A549 (cell line): ENCODE measurements around the gene PDX1. TPM values are rescaled to one million over a fixed set of nuclear protein-coding genes. Genes with fewer than 3 reads are reported as not detected.
A peak's percentile ranks its signal among the peaks of the same experiment; 100 is the strongest.

Source experiments
- ATAC-seq, 2 experiments: fragments of 200-7000 bp in 1 of 2; fragments of >200 bp in 1 of 2; cut with Nextera tagmentation in 1 of 2; cut with Tn5 transposase in 1 of 2; 3 replicates each; pipeline versions ENCODE4 v1.8.0 to v1.9.1; 2018 to 2020; ENCODE audit warnings: mild to moderate bottlenecking in 1 of 2, moderate library complexity in 1 of 2
- CTCF ChIA-PET: fragments of 300-600 bp; sonication (Branson Sonifier 250); formaldehyde crosslinking; extraction: SDS; loops from one replicate; lab custom pipeline; 2021; ENCODE audit warnings: antibody characterized with exemption, inconsistent platforms; lab: Yijun Ruan, JAX
- POLR2A ChIA-PET: fragments of 350-600 bp; formaldehyde crosslinking; extraction: SDS; loops from one replicate; lab custom pipeline; 2021; ENCODE audit warnings: antibody characterized with exemption, inconsistent platforms; lab: Yijun Ruan, JAX
- DNase-seq, 2 experiments: peaks; one replicate each; pipeline versions ENCODE4 v3.0.0 to v3.0.0-alpha.2; 2011 to 2016; ENCODE audit warnings: low read depth in 1 of 2, low spot score in 1 of 2
- FAIRE-seq: peaks from 2 replicates; lab custom pipeline; 2011; peaks lifted over from hg19 to GRCh38; lab: Jason Lieb, UNC
- H3K27ac ChIP-seq, 2 experiments: fragments of >200 bp; sonication (Bioruptor Twin); formaldehyde crosslinking; 3 replicates each; pipeline ENCODE4 v1.5.1; 2016 to 2017
- H3K4me1 ChIP-seq: fragments of >200 bp; sonication (Bioruptor Twin); formaldehyde crosslinking; 3 replicates; pipeline ENCODE4 v1.6.1; 2016
- H3K4me2 ChIP-seq: fragments of >200 bp; sonication (Bioruptor Twin); formaldehyde crosslinking; 3 replicates; pipeline ENCODE4 v1.6.1; 2016
- H3K4me3 ChIP-seq: fragments of >200 bp; sonication (Bioruptor Twin); formaldehyde crosslinking; 3 replicates; pipeline ENCODE4 v1.5.1; 2016
- H3K9me3 ChIP-seq: fragments of >200 bp; sonication (Bioruptor Twin); formaldehyde crosslinking; 3 replicates; pipeline ENCODE4 v1.6.1; 2016
- BHLHE40 ChIP-seq: IDR thresholded peaks from 2 replicates; pipeline ENCODE4 v1.6.1; 2012; ENCODE audit warnings: low read depth, low read length, inconsistent platforms
- CHD2 ChIP-seq: fragments of 150-350 bp; IDR thresholded peaks from 2 replicates; pipeline ENCODE4 v1.6.1; 2014; ENCODE audit warnings: low read length; ENCODE audit not compliant: partially characterized antibody
- CHD4 ChIP-seq: fragments of 200-600 bp; sonication (generic); IDR thresholded peaks from 2 replicates; pipeline ENCODE4 v1.6.1; 2016; ENCODE audit warnings: antibody characterized with exemption, mild to moderate bottlenecking, borderline replicate concordance
- ESRRA ChIP-seq: fragments of 150-350 bp; IDR thresholded peaks from 2 replicates; pipeline ENCODE4 v1.6.1; 2014; ENCODE audit warnings: mild to moderate bottlenecking, low read length, borderline replicate concordance
- HDAC2 ChIP-seq: fragments of 200-600 bp; sonication (generic); IDR thresholded peaks from 2 replicates; pipeline ENCODE4 v1.6.1; 2016
- HEYL ChIP-seq: fragments of 250-450 bp; sonication (Bioruptor Pico); IDR thresholded peaks from 2 replicates; pipeline ENCODE4 v1.8.0; 2021; ENCODE audit warnings: mild to moderate bottlenecking, moderate library complexity
- JUN ChIP-seq, 2 experiments: fragments of >200 bp; sonication (Bioruptor Twin); formaldehyde crosslinking; IDR thresholded peaks; 2 replicates in 1 of 2; 3 replicates in 1 of 2; pipeline ENCODE4 v1.6.1; 2016 to 2017
- KDM5A ChIP-seq: fragments of 200-600 bp; sonication (generic); IDR thresholded peaks from 2 replicates; pipeline ENCODE4 v1.6.1; 2016; ENCODE audit warnings: antibody characterized with exemption, mild to moderate bottlenecking
- NPAS2 ChIP-seq: fragments of 250-450 bp; sonication (Bioruptor Pico); IDR thresholded peaks from 2 replicates; pipeline ENCODE4 v1.8.0; 2022; ENCODE audit warnings: mild to moderate bottlenecking, moderate library complexity, borderline replicate concordance
- PHF8 ChIP-seq: fragments of 200-600 bp; sonication (generic); IDR thresholded peaks from 2 replicates; pipeline ENCODE4 v1.6.1; 2016; ENCODE audit warnings: low read depth, mild to moderate bottlenecking, antibody characterized with exemption, moderate library complexity, borderline replicate concordance
- POLR2A ChIP-seq: IDR thresholded peaks from 2 replicates; pipeline ENCODE4 v1.6.1; 2012; ENCODE audit warnings: mild to moderate bottlenecking, low read length
- POLR2AphosphoS2 ChIP-seq: conservative IDR thresholded peaks from 2 replicates; pipeline ENCODE4 v1.6.1; 2012; ENCODE audit warnings: low read length, improper control_type of control experiment, inconsistent platforms
- RARB ChIP-seq: fragments of 250-450 bp; sonication (Bioruptor Pico); IDR thresholded peaks from 2 replicates; pipeline ENCODE4 v1.8.0; 2021; ENCODE audit warnings: mild to moderate bottlenecking, moderate library complexity
- RNF2 ChIP-seq: fragments of 200-600 bp; sonication (generic); IDR thresholded peaks from 2 replicates; pipeline ENCODE4 v1.6.1; 2016; ENCODE audit warnings: low read depth, mild to moderate bottlenecking, antibody characterized with exemption, moderate library complexity, borderline replicate concordance
- TFCP2L1 ChIP-seq: fragments of 250-450 bp; sonication (Bioruptor Pico); IDR thresholded peaks from 2 replicates; pipeline ENCODE4 v1.5.0; 2021; ENCODE audit warnings: mild to moderate bottlenecking
- ZC3H11A ChIP-seq: fragments of 450-650 bp; IDR thresholded peaks from 2 replicates; pipeline ENCODE4 v1.6.1; 2014; ENCODE audit warnings: antibody characterized with exemption, mild to moderate bottlenecking
- ZSCAN20 ChIP-seq: fragments of 250-450 bp; sonication (Bioruptor Pico); IDR thresholded peaks from 2 replicates; pipeline ENCODE4 v1.8.0; 2022; ENCODE audit warnings: mild to moderate bottlenecking, moderate library complexity
- WGBS: methylation state at CpG from one replicate; pipeline ENCODE4 v1.1.6; 2017; ENCODE audit errors: missing lambda C conversion rate; 5-methylcytosine and 5-hydroxymethylcytosine counted together
- polyA plus RNA-seq, 4 experiments: library from polyadenylated mRNA; depleted of rRNA in 3 of 4; stranded (reverse); fragments of >200 nt; fragmentation: RNase III in 1 of 4; extraction: RNeasy Plus Mini Kit Qiagen cat#74134 plus additional on column Dnase treatment in 1 of 4; gene quantifications; 2 replicates in 3 of 4; 3 replicates in 1 of 4; pipeline ENCODE4 v1.2.3, GENCODE V29; 2011 to 2017
- TF ChIP-seq, protein P1 (sequence below): fragments of >200 bp; sonication (Bioruptor Twin); formaldehyde crosslinking; IDR thresholded peaks from 2 replicates; pipeline ENCODE4 v1.6.1; 2016
- TF ChIP-seq, protein P2 (sequence below): fragments of 250-450 bp; sonication (Bioruptor Pico); IDR thresholded peaks from 2 replicates; pipeline ENCODE4 v1.5.0; 2020; ENCODE audit warnings: low read depth, mild to moderate bottlenecking, moderate library complexity
- TF ChIP-seq, protein P3 (sequence below): fragments of >200 bp; sonication (Bioruptor Twin); formaldehyde crosslinking; IDR thresholded peaks from 3 replicates; pipeline ENCODE4 v1.5.1; 2016
- TF ChIP-seq, protein P4 (sequence below): fragments of 250-450 bp; sonication (Bioruptor Pico); IDR thresholded peaks from 2 replicates; pipeline ENCODE4 v1.5.0; 2021; ENCODE audit warnings: mild to moderate bottlenecking, moderate library complexity, borderline replicate concordance
- TF ChIP-seq, protein P5 (sequence below): IDR thresholded peaks from 2 replicates; pipeline ENCODE4 v1.6.1; 2012; ENCODE audit warnings: low read depth, borderline replicate concordance

PDX1 gene
- polyA plus RNA-seq, 2 of the 4 experiments (the other 2 are of a cell fraction): 0.04 to 0.06 TPM

DNA sequence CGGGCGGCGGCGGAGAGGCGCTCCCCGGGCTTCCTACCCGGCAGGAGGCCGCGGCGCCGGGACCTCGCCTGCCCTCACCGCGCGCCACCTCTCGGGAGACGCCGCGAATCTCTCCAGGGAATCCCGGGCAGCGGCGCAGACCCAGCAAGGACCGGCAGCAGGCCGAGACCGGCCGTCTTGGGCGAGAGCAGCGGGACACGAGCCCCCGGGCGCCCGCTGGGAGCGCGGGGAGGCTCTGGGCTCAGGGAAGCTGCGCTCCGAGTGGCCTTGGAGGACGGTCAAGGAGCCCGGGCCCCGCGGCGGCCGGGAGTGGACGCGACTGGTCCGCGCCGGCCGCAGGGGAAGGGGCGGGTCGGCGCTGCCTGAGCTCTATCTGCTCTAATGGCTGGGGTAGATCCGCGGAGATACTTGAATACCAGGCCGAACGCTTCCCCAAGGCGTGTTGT, 34.6 kb downstream of the PDX1 start:
- ChIA-PET POLR2A (interaction anchor here (0.5 to 2.0 kb wide), 10 partner anchors 14 to 971 kb away, joined by 3 to 19 read pairs (median 3); partner anchors contain the start of genes CDX2, MTIF3 and PDX1), CTCF (interaction anchor here (0.8 to 6.9 kb wide), 42 partner anchors 9 to 988 kb away, joined by 3 to 132 read pairs (median 6); partner anchors contain the start of genes CDX2 and PDX1)
- peak overlapping the region; percentile 81 for H3K4me2 ChIP-seq
- H3K4me1 ChIP-seq: peaks cover 3% of the 10 kb centered on the region; the same call in 1 of the 3 replicates
- peak overlapping the region; percentile 92 to 99 for H3K27ac ChIP-seq
- peak; percentile 21 to 68 for DNase-seq
- WGBS: 27% methylated on average over 2 of the region's 56 CpGs
- no peak for FAIRE-seq
- peak; percentile 86 to 87 for ATAC-seq
- TF ChIP-seq NPAS2: no peak
- TF ChIP-seq, protein P1, sequence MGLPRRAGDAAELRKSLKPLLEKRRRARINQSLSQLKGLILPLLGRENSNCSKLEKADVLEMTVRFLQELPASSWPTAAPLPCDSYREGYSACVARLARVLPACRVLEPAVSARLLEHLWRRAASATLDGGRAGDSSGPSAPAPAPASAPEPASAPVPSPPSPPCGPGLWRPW: no peak
- TF ChIP-seq ESRRA: no peak
- TF ChIP-seq, protein P2, sequence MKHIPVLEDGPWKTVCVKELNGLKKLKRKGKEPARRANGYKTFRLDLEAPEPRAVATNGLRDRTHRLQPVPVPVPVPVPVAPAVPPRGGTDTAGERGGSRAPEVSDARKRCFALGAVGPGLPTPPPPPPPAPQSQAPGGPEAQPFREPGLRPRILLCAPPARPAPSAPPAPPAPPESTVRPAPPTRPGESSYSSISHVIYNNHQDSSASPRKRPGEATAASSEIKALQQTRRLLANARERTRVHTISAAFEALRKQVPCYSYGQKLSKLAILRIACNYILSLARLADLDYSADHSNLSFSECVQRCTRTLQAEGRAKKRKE: no peak
- TF ChIP-seq BHLHE40: no peak
- no peak for TF ChIP-seq JUN (IDR thresholded peaks at IDR 0.05)
- TF ChIP-seq HDAC2: no peak
- TF ChIP-seq KDM5A: no peak
- TF ChIP-seq RNF2: no peak
- no peak for TF ChIP-seq HEYL (CRISPR knock-in tag)
- peak; percentile 38; the same call in 1 of the 2 replicates for TF ChIP-seq POLR2A
- TF ChIP-seq POLR2AphosphoS2: no peak
- TF ChIP-seq, protein P3, sequence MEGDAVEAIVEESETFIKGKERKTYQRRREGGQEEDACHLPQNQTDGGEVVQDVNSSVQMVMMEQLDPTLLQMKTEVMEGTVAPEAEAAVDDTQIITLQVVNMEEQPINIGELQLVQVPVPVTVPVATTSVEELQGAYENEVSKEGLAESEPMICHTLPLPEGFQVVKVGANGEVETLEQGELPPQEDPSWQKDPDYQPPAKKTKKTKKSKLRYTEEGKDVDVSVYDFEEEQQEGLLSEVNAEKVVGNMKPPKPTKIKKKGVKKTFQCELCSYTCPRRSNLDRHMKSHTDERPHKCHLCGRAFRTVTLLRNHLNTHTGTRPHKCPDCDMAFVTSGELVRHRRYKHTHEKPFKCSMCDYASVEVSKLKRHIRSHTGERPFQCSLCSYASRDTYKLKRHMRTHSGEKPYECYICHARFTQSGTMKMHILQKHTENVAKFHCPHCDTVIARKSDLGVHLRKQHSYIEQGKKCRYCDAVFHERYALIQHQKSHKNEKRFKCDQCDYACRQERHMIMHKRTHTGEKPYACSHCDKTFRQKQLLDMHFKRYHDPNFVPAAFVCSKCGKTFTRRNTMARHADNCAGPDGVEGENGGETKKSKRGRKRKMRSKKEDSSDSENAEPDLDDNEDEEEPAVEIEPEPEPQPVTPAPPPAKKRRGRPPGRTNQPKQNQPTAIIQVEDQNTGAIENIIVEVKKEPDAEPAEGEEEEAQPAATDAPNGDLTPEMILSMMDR: no peak
- TF ChIP-seq CHD4: no peak
- TF ChIP-seq ZSCAN20 (CRISPR knock-in tag): no peak
- no peak for TF ChIP-seq CHD2
- no peak for TF ChIP-seq ZC3H11A
- TF ChIP-seq RARB (CRISPR knock-in tag): no peak
- peak; percentile 61; the same call in 1 of the 2 replicates for TF ChIP-seq PHF8
- TF ChIP-seq TFCP2L1 (CRISPR knock-in tag): no peak
- TF ChIP-seq, protein P4, sequence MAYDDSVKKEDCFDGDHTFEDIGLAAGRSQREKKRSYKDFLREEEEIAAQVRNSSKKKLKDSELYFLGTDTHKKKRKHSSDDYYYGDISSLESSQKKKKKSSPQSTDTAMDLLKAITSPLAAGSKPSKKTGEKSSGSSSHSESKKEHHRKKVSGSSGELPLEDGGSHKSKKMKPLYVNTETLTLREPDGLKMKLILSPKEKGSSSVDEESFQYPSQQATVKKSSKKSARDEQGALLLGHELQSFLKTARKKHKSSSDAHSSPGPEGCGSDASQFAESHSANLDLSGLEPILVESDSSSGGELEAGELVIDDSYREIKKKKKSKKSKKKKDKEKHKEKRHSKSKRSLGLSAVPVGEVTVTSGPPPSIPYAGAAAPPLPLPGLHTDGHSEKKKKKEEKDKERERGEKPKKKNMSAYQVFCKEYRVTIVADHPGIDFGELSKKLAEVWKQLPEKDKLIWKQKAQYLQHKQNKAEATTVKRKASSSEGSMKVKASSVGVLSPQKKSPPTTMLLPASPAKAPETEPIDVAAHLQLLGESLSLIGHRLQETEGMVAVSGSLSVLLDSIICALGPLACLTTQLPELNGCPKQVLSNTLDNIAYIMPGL: peak; percentile 56; the same call in 1 of the 2 replicates
- TF ChIP-seq, protein P5, sequence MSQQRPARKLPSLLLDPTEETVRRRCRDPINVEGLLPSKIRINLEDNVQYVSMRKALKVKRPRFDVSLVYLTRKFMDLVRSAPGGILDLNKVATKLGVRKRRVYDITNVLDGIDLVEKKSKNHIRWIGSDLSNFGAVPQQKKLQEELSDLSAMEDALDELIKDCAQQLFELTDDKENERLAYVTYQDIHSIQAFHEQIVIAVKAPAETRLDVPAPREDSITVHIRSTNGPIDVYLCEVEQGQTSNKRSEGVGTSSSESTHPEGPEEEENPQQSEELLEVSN: peak; percentile 27; the same call in 1 of the 2 replicates
- H3K9me3 ChIP-seq: no peaks in the 10 kb centered on the region
- H3K4me3 ChIP-seq: peak overlapping the region; percentile 60
